Measurements from ENCODE around the gene GAST.

DNA sequence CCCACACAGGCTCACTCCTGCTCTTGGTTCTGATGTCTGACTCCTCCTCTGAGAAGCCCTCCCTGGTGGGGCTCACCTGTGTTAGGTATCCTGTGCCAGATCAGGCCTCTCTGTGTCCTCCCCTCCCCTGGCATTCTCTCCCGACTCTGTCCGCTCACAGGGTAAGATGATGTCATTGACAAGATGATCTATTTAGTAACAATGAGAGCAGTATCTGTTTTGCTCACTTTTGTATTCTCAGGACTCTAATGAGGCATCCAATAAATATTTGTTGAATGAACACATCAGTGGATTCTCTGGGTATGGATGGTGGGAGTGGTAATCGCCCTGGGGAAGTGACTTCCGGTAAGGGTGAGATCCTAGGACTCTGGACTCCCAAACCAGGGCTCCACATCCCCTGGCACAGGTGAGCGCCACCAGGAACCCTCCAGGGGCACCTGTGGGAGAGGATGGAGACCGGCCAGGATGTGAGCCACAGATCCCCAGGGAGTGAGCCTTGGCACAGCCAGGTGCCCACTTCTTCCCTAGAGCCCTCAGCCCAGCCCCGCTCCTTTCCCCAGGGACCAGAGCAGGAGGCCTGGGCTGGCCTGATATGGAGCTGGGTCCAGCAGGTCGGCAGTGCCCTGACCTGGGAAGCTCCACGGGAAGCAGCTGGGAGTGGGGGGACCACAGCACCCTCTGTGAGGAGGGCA lies 27.7 kb downstream of the GAST start:
- TF ChIP-seq CTCF (IDR thresholded peaks at IDR 0.05): no peak
- TF ChIP-seq EP300 (IDR thresholded peaks at IDR 0.05): no peak
- TF ChIP-seq POLR2AphosphoS5 (IDR thresholded peaks at IDR 0.05): no peak
- TF ChIP-seq POLR2A (IDR thresholded peaks at IDR 0.05; ENCODE audit: low read depth): no peak
